IPS-NIHi7 (cell line): ENCODE results near the gene TEF.
"Not testable (repeated sequence)": the region's sequence is repeated elsewhere in the genome, so short reads cannot be mapped to it uniquely, and the experiment has no call there.

Source experiments
- DNase-seq: peaks from one replicate; pipeline ENCODE4 v3.0.0; 2012; ENCODE audit warnings: mixed read lengths; ENCODE audit errors: extremely low spot score

TEF gene

DNA sequence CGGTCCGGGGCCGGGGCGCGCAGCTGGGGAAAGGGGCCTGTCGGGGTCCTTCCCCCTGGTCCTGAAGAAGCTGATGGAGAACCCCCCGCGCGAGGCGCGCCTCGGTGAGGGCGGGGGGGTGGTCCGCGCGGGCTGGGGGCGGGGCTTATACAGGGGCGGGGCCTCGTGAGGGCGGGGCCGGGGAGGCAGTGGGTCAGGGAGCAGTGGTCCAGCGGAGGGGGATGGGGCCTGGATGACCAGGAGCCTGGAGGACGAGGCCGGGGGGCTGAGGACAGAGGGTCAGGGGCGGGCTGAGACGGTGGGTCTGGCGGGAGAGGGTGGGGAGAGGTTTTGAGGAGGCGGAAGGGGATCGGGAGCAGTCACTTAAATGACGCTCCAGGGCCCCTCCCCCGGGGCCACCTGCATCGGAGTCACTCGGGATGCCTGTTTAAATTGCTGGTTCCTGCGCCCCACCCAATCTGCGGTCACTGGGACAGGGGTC lies 396 bp downstream of the TEF start:
- DNase-seq = peak; percentile 94

DNA sequence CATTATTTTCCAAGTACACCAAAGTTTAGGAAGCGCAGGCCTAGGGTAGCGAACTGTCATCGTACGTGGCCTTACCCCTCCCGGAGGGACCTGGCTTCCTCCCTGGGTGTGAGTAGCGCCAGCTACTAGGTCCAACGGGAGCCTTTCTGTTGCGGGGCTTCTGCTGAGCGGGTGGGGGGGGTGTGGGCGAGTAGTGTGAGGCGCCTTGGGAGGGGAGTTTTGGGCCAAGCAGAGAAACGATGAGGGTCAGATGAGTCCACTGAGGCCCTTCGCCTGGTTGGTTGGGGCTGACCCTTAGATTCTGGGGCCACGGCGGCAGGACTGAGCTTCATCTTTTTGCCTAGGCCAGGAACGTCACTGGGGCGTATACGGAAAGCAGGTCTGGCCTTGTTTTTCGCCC lies 868 bp downstream of the TEF start:
- DNase-seq = peak; percentile 23

DNA sequence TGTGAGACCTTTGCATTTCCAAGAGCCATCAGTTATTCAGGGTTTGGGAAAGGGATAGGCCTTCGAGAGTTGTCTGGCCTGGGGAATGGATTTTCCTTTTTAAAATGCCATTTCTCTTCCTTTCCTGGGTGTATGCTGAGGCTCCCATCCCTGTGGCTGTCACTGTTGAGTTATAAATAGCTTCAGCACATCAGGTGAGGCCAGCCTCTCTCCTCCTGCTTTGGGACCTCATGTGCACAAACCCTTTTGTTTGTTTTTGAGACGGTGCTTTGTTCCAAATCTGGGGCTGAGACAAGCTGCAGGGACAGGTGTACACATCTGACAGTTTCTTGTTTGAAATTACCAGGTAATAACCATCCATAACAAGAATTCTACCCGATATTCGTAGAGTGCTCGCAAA lies 1.3 kb downstream of the TEF start:
- no peak for DNase-seq

DNA sequence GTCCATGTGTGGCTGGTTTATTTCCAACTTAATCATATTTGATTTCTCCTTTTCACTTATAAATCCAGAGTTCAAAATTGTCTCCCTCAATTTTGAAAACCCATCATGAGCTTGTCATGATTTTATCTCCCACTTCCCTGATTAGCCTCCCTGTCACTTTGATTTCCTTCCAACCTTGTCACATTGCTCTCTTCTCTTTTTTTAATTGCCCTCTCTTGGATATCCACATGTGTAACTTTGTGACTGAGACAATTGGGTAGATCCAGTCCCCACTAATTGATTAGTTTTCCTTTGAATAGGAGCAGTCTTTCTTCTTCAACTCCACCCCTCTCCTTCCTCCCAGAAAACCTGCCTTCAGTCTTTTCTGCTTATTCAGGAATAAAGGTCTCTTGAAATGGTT lies 2.4 kb downstream of the TEF start:
- DNase-seq = no peak

DNA sequence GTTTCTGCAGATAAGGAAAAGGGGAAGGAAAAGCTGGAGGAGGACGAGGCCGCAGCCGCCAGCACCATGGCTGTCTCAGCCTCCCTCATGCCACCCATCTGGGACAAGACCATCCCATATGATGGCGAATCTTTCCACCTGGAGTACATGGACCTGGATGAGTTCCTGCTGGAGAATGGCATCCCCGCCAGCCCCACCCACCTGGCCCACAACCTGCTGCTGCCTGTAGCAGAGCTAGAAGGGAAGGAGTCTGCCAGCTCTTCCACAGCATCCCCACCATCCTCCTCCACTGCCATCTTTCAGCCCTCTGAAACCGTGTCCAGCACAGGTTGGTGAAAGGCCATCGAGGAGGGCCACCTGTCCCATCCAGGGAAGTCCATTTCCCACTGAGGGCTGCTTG lies 5.6 kb downstream of the TEF start:
- no peak for DNase-seq

DNA sequence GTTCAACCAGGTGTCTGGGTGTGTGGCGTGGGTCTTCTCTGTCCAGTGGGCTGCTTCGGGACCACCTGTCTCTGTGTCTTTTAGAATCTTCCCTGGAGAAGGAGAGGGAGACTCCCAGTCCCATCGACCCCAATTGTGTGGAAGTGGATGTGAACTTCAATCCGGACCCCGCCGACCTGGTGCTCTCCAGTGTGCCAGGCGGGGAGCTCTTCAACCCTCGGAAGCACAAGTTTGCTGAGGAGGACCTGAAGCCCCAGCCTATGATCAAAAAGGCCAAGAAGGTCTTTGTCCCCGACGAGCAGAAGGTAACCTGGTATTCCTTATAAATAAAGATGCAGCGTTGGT lies 12.2 kb downstream of the TEF start:
- no peak for DNase-seq

DNA sequence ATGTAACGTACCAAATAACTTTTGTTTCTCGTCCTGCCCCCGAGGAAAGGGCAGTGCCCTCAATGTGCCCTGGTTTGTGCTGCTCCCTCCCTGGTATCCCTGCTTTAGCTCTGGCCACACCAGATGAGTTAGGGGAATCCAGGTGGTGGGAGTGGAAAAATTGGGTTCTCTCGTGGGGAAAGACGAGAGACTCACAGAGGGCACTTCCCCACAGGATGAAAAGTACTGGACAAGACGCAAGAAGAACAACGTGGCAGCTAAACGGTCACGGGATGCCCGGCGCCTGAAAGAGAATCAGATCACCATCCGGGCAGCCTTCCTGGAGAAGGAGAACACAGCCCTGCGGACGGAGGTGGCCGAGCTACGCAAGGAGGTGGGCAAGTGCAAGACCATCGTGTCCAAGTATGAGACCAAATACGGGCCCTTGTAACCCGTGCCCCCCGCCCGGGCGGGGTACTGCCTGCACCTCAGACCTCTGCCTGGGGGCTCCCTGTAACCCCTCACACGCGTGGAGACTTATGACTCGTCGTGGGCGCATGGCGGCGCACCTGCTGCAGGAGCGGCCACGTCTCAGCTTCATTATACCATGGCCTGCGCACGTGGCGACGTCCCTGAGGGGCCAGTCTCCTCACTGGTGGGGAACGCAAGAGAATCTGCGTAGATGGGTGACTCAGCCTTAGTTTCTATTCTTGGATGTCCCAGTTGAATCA lies 13.9 kb downstream of the TEF start:
- DNase-seq = no peak

DNA sequence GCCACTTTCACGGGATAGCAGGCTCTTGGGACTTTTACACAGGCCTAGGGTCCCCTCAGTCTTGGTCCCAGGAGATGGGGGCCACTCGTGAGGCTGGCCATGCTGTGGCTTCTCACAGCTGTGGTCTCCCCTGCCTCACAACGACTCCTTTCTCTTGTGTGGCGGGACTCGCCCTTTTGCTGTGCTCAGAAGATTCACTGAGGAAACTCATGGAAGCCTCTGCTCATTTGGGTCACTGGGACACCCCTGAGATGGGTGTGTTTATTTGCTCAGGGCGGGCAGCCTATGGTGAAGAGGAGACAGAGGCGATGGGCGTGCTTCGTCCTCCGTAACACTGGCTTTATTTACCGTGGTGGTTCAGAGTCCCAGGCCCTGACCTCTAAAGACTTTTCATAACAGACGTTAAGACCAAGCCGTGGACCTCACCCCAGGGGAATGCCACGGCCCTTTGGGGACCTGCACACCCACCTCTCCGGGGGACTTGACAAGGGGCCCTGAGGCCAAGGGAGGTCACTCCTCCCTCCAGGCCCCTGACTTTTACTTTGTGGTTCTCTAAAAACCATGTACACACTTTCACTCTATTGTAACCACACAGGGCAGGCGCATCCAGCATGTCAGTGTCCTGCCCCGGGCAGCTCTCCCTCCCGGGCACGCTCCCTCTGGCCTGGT lies 15.5 kb downstream of the TEF start:
- no peak for DNase-seq

DNA sequence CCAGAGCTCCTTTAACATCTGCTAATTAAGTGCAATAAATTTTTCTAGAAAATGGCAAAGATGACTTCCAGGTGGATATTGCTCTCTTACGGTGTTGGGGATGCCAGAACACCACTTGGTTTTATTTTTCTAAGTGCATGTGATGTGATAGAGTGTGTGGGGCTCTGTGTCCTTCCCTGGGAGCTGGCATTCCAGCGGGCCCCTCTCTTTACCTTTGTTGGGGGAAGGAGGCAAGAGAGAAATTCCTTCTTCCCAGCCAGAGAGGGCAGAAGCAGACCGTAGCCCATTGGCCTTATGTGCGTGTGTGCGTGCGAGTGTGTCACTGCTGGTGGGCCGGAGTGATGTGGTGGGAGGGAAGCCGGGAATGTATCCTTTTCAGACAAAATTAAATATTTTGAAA lies 17.2 kb downstream of the TEF start:
- no peak for DNase-seq

DNA sequence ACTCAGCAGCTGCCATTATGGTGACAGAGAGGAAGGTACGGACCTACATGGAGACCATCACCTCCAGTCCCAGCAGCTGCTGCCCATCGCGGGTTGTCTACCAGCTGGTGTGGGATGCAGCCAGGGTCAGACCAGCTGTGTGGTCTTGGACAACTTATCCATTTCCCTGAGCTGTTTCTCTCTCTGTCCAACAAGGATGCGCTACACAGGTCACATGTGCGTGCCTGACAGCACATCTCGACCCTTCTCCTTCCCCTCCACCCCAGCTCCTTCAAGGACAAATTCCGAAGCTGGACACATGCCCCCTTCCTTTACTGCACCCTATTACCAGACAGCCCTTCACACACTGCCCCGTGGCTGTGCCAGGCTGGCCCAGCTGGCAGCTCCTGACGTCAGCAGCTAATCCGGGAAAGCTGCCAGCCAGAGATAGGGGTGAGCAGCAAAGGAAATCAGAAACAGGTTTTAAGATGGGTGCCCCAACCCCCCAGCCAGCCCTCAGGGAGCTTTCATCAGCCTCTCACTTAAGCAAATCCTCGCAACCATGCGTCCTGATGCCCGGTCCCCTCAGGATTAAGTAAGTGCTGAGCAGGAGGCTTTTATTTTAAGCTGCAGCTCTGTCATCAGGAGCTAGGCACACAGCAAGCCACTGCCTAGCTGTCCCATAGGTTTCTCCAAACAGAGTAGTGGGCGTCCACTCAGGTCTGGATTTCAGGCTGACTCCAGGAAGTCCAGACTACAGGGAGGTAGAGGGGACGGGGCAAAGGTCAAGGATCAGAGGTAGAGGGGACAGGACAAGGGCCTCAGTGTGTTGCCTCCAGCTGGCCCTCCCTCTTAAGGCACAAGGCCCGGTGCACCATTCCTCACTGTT lies 20.3 kb downstream of the TEF start:
- DNase-seq = no peak

DNA sequence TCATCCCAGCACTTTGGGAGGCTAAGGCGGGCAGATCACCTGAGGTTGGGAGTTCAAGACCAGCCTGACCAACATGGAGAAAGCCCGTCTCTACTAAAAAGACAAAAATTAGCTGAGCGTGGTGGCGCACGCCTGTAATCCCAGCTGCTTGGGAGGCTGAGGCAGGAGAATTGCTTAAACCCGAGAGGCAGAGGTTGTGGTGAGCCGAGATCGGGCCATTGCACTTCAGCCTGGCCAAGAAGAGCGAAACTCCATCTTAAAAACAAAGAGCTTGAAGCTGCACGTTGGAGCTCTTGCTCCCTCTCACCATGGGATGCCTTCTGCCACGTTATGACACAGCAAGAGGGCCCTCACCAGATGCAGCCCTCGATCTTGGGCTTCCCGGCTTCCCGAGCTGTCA lies 21.1 kb downstream of the TEF start:
- not testable (repeated sequence) for DNase-seq

DNA sequence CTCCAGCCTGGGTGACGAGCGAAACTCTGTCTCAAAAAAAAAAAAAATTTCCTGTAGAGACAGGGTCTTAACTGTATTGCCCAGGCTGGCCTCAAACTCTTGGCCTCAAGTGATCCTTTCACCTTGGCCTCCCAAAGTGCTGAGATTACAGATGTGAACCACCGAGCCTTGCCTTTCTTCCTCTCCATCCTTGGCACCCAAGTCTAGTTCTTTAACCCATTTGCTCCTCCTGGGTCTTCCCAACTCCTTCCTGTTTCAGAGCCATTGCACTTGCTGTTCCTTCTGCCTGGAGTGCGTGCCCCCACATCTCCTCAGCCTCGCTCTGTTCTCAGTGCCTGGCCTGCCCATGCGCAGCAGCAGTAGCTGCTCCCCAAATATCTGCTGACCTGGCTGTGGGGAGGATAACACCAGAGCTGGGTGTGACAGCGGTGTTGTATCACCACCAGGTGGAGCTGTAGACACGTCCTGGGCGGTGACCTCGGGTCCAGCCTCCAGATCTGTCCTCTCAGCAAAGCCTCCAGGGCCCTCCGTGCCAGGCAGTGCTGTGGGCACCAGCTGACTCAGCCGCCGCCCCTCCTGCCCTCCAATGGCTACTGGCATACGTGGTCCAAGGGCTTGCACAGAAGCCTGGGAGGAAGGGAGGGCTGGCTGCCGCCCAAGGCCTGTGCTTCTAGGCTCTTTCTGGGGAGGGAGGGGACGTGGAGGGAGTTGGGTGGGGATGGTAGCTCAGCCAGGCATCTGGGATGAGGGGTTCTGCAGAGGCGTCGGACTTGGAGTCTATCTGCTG lies 22.0 kb downstream of the TEF start:
- DNase-seq = peak; percentile 98

DNA sequence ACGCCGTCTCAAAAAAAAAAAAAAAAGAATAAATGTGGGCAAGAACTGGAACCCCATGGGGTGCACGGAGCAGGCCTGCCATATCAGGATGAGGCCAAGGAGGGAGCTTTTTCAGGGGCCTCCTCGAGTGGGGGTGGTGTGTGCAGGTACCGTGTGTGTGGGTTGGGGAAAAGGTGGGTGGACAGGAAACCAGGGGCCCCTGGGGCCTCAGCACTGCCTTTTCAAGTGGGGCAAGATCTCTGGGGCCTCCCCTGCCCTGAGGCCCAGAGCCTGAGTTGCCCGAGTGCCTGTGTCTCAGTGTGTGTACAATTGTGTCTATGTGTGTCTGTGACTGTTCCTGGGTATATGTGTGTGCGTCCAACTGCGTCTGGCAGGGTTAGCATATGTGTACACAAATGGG lies 23.8 kb downstream of the TEF start:
- no peak for DNase-seq

DNA sequence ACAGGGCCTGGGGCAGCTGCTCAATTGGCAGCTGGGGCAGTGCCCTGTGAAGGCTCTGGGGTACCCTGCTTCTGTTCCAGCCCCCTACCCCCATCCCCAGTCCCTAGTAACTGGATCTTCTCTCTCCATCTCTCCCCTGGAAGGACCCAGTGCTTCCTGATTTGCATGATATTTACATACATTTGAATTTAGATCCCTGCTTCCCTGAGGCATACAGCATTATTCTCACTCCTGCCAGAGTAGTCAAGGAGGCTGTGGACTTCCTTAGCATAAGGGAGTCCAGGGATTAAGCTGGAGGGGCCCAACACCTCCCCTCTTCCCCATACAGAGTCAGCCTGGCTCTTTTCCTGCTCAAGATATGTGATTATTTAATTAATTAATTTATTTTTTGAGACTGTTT lies 24.7 kb downstream of the TEF start:
- no peak for DNase-seq

DNA sequence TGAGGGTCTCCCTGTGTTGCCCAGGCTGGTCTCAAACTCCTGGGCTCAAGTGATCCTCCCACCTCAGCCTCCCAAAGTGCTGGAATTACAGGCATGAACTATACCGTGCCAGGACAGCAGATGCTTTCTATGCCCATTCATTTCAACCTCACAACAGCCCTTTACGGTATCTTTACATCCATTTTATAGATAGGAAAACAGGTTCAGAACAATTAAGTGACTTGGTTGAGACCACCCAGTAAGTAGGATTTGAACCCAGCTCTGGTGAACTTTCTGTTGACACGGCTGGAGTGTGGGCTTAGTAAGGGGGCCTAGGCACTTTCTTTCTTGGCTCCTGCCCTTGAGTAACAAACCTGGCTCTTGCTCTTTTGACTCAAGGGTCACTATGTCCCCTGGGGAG lies 25.7 kb downstream of the TEF start:
- no peak for DNase-seq

DNA sequence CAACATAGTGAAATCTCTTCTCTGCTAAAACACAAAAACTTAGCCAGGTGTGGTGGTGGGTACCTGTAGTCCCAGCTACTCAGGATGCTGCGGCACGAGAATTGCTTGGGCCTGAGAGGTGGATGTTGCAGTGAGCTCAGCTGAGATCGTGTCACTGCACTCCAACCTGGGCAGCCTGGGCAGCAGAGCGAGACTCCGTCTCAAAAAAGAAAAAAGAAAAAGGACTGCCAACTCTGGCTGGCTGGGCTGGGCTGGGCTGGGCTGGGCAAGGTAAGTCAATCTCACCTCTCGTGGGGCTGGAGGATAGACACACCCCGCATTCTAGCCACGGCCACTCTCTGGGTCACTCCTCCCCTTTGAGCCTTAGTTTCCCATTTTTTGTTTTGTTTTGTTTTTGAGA lies 26.9 kb downstream of the TEF start:
- DNase-seq = no peak

DNA sequence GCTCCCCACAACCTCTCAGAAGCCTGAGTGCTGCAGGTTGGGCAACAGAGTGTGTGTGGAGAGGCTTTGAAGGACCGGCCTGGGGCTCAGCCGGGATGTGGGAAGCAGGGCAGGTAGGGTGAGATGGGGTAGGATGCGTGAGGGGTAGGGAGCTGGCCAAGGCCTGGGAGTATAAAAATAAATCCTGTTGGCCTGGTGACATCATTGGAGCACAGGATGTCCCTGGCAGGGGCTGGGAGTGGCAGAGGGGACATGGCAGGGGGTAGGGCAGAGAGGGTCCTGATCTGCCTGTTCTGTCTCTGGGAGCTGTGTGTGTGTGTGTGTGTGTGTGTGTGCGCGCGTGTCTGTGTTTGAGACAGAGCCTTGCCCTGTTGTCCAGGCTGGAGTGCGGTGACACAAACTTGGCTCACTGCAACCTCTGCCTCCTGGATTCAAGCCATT lies 28.6 kb downstream of the TEF start:
- DNase-seq = no peak

DNA sequence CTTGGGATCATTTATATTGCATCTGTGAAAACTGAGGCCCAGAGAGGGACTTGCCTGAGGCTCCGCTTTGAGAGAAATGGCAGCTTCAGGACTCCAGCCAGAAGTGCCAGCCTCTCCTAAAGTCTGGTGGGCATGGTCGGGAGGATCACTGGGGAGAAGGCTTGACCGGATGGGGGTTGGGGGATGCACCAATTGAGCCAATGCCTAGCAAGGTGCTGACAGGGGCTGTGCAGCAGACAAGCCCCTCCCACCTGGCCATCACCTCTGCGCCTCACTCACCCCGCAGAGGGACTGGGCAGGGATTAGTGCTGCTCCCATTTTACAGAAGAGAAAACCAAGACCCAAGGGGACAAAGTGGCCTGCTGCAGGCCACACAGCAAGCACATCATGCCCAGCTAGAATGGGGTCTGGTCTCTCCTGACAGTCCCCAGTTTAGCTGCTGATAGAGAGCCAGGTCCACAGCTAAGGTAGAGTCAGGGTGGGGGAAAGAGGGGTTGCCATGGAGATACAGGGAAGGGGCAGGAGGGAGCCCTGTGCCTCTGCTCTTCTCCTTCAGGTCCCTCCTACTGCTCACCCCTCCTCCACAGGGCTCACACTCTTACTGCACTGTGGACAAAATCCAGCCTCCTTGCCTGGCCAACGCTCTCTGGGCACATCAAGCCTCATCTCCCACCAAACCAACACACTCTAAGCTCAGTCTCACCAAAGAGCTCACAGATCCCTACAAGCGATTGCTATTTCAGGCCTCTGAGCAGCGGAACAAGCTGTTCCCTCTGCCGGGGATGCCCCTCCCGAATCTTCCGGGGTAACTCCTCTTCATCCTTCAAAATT lies 29.5 kb downstream of the TEF start:
- DNase-seq = no peak

DNA sequence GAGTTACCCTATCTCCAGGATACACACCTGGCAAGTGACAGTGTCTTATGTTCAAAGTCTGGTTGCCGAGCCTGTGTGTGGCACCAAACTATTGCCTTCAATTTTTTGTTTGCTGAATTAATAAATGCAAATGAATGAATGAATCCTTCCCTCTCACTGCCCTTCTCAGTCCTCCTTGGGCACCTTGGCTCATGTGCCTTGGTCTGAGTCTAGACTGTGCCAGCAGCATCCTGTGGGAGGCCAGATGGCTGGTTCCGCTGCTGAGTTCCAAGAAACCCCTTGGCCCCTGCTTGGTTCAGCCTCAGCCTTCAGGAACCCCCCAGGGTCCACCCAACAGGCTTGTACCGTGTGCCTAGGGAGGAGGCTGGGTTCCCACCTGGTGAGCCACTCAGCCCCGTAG lies 33.8 kb downstream of the TEF start:
- DNase-seq = no peak

DNA sequence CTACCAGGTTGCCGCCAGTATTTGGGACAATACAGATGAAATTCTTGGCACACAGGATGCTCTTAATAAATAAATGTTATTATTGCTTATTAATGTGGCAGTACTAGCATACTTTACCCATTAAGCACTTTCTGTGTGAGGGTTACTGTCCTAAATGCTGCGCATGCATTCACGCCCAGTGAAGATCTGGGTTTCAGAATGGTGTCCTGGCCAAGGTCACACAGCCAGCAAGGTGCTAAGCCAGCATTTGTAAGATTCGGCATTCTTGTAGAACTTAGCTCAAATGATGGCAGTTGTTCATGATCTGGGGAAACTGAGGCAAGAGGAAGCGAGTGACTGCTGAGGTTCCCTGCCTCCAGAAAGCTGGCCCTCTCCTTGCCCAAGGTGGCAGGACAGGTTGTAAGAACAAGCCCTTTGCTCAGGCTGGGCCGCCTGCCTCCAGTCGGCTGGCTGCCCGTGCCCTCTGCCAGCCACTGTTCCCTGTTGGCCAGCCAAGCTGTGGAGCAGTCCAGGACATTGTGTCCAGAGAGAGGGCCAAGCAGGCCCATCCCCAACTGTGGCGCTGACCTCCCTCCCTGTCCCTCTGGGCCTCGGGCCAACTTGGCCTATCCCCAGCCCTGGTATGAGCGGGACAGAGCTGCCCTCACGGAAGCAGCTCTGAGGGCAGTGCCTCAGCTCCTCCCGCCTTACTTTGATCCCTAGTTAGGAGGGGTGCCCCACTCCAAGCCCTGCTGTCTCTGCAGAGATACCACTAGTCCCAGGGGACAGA lies 36.1 kb downstream of the TEF start:
- no peak for DNase-seq
